Thoracic aorta (tissue), 2 donors: ENCODE data around the gene TMEM167B. TPM values are rescaled to one million over a fixed set of nuclear protein-coding genes. Genes with fewer than 3 reads are reported as not detected.
A peak's percentile ranks its signal among the peaks of the same experiment; 100 is the strongest.

Source experiments
- ATAC-seq: fragments of 150-250 bp; one replicate; pipeline ENCODE4 v1.8.0; 2017; ENCODE audit warnings: low read depth; ENCODE audit not compliant: insufficient number of reproducible peaks, low FRiP score
- DNase-seq: peaks from one replicate; pipeline ENCODE4 v3.0.0-alpha.2; 2020; ENCODE audit warnings: low spot score
- H3K27ac ChIP-seq, 2 donors: fragments of 200-600 bp; sonication (generic); 1 replicate in 1 of 2; 2 replicates in 1 of 2; pipeline ENCODE4 v1.5.1; 2016; ENCODE audit warnings: mild to moderate bottlenecking in 2 of 2, moderate library complexity in 2 of 2
- H3K27me3 ChIP-seq: fragments of 200-600 bp; sonication (generic); replicated peaks from 2 replicates; pipeline ENCODE4 v1.6.0; 2016; ENCODE audit warnings: mild to moderate bottlenecking; ENCODE audit not compliant: insufficient read depth
- H3K36me3 ChIP-seq: fragments of 200-600 bp; sonication (generic); one replicate; pipeline ENCODE4 v1.5.1; 2016
- H3K4me1 ChIP-seq, 2 donors: fragments of 200-600 bp; sonication (generic); 1 replicate in 1 of 2; 2 replicates in 1 of 2; pipeline versions ENCODE4 v1.5.1 to v1.6.0; 2016; ENCODE audit warnings: low read depth in 2 of 2, mild to moderate bottlenecking in 1 of 2; ENCODE audit not compliant: control insufficient read depth in 1 of 2
- H3K4me3 ChIP-seq: fragments of 200-600 bp; sonication (generic); 2 replicates; pipeline ENCODE4 v1.5.1; 2016; ENCODE audit warnings: mild to moderate bottlenecking
- H3K9me3 ChIP-seq: fragments of 200-600 bp; sonication (generic); 2 replicates; pipeline ENCODE4 v1.5.1; 2016
- total RNA-seq, 2 donors: library from RNA; depleted of rRNA; stranded (reverse); fragments of >200 nt; gene quantifications; one replicate each; pipeline versions ENCODE4 v1.1.0 to v1.2.3, GENCODE V29; 2016
- TF ChIP-seq, protein P1 (sequence below): fragments of 200-600 bp; sonication (generic); IDR thresholded peaks from one replicate; pipeline ENCODE4 v1.5.1; 2019; ENCODE audit warnings: antibody characterized with exemption

Gene TMEM167B
- total RNA-seq = 10 to 100 TPM; 25.3 to 33.2 TPM

DNA sequence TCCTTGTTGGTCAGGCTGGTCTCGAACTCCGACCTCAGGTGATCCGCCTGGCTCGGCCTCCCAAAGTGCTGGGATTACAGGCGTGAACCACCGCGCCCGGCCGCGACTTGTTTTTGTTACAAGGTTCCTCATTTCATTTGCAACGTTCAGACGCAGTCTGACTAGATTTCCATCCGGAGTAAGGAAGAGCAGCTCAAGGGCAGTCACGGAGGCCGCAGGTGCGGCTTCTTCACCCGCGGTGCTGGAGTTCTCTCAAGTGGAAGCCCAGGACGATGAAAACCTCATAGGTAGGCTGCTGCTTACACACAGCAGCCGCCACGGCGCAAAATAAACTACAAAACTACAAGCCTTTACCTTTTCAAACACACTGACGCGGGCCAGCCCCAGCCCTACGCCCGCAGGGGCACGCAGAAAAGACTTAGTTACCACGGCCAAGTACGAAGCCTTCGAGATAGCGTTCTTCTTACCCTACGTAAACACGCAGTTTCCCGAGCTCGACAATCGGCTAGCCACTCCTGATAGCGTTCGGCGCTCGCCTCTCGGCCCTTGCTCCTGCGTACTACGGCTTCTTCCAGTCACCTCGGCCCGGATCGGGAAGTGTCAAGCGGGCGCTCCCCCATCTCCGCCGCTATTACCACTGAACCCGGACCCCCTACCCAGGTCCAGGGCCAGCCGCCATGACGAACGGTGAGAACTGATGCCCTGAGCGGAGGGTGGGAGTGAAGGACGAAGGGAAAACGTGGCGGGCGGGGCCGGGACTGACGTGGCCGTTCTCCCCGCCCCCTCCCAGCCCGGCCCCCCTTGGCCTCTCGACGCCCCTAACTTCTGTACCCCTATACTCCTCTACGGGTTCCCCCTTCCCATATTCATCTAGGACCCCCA lies at the start of gene TMEM167B:
TMEM167B (plus strand) TSS at position 569 of the 882 bp plus-strand sequence; CDS start at position 678, 109 bp downstream.
- peaks cover 20 to 30% of the 10 kb centered on the region in 2 donors for H3K4me1 ChIP-seq
- H3K36me3 ChIP-seq = peaks cover 9% of the 10 kb centered on the region
- peak within 1 kb of the TSS; percentile 76 for H3K4me3 ChIP-seq
- TF ChIP-seq, protein P1, sequence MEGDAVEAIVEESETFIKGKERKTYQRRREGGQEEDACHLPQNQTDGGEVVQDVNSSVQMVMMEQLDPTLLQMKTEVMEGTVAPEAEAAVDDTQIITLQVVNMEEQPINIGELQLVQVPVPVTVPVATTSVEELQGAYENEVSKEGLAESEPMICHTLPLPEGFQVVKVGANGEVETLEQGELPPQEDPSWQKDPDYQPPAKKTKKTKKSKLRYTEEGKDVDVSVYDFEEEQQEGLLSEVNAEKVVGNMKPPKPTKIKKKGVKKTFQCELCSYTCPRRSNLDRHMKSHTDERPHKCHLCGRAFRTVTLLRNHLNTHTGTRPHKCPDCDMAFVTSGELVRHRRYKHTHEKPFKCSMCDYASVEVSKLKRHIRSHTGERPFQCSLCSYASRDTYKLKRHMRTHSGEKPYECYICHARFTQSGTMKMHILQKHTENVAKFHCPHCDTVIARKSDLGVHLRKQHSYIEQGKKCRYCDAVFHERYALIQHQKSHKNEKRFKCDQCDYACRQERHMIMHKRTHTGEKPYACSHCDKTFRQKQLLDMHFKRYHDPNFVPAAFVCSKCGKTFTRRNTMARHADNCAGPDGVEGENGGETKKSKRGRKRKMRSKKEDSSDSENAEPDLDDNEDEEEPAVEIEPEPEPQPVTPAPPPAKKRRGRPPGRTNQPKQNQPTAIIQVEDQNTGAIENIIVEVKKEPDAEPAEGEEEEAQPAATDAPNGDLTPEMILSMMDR = no peak
- ATAC-seq = peak; percentile 87
- DNase-seq = peak; percentile 69
- H3K27ac ChIP-seq = peak within 1 kb of the TSS; percentile 87 to 93
- H3K27me3 ChIP-seq = no peaks in the 10 kb centered on the region
- no peaks in the 10 kb centered on the region for H3K9me3 ChIP-seq

GRCh38 chr1:109040989-109041620 lies 49.5 kb upstream of the TMEM167B start:
- Histone ChIP-seq H3K36me3 (no peaks in the 10 kb centered on the region), H3K27me3 (no peaks in the 10 kb centered on the region), H3K9me3 (no peaks in the 10 kb centered on the region), H3K27ac (peak overlapping the region; percentile 84 to 86), H3K4me1 (peaks cover 10 to 13% of the 10 kb centered on the region in 2 donors), H3K4me3 (peak overlapping the region; percentile 98)
- no peak for ATAC-seq
- DNase-seq = no peak
- TF ChIP-seq, protein P1 = no peak

GRCh38 chr1:109041621-109042468 lies 48.7 kb upstream of the TMEM167B start, which contains the start of gene WDR47:
Gene WDR47, minus strand, starts transcription at chr1:109042102. Its CDS starts 18,590 bp downstream, at chr1:109023512.
- Histone ChIP-seq H3K27ac (peak within 1 kb of the TSS; percentile 84 to 86), H3K4me3 (peak within 1 kb of the TSS; percentile 98), H3K4me1 (peaks cover 10 to 13% of the 10 kb centered on the region in 2 donors), H3K9me3 (no peaks in the 10 kb centered on the region), H3K36me3 (no peaks in the 10 kb centered on the region), H3K27me3 (no peaks in the 10 kb centered on the region)
- ATAC-seq = peak; percentile 90
- TF ChIP-seq, protein P1 = no peak
- peak; percentile 80 for DNase-seq

- DNase-seq (no peak), ATAC-seq (no peak)
- TF ChIP-seq, protein P1 = no peak
- no peaks in the 10 kb centered on the region for H3K27me3 ChIP-seq
- no peaks in the 10 kb centered on the region for H3K36me3 ChIP-seq
- H3K4me1 ChIP-seq = peaks cover 0 to 2% of the 10 kb centered on the region in 2 donors
- no peaks in the 10 kb centered on the region for H3K9me3 ChIP-seq
- H3K4me3 ChIP-seq = no peak overlapping the region
- no peak overlapping the region for H3K27ac ChIP-seq
Measured at GRCh38 chr1:109045595-109045994, 45.0 kb upstream of the TMEM167B start.
